Activated T-helper 1 cell treated with anti-CD3 and anti-CD28 coated beads, Interleukin-12 subunit alpha, Interleukin-12 subunit beta, Interleukin-2, Interleukin-4 antibody, amounts not matched to agents 30 ng/mL and 10 ng/mL and 1 ng/mL, durations not matched to agents 14 hours and 24 hours and 36 hours (primary cell): ENCODE data around the gene CHIC2. TPM values are rescaled to one million over a fixed set of nuclear protein-coding genes. Genes with fewer than 3 reads are reported as not detected.

ENCODE experiments used
- DNase-seq: peaks from one replicate; pipeline ENCODE4 v3.0.0; 2021; ENCODE audit warnings: low spot score
- H3K27ac Mint-ChIP-seq: one replicate; pipeline ENCODE4 v1.8.0; 2021; ENCODE audit warnings: mild to moderate bottlenecking, mixed read lengths
- H3K27me3 Mint-ChIP-seq: one replicate; pipeline ENCODE4 v1.8.0; 2022; ENCODE audit warnings: mild to moderate bottlenecking, moderate library complexity, mixed read lengths; ENCODE audit not compliant: insufficient read depth
- H3K36me3 Mint-ChIP-seq: one replicate; pipeline ENCODE4 v1.8.0; 2021; ENCODE audit warnings: low read depth, mixed read lengths
- H3K4me1 Mint-ChIP-seq: one replicate; pipeline ENCODE4 v1.8.0; 2021; ENCODE audit warnings: low read depth, mixed read lengths
- H3K4me3 Mint-ChIP-seq: one replicate; pipeline ENCODE4 v1.8.0; 2021; ENCODE audit warnings: mild to moderate bottlenecking, moderate library complexity, mixed read lengths
- H3K9me3 Mint-ChIP-seq: one replicate; pipeline ENCODE4 v1.8.0; 2021; ENCODE audit warnings: mixed read lengths
- intact Hi-C: fragments of 100-400 bp; cut with micrococcal nuclease; formaldehyde crosslinking; loops from one replicate; pipeline ENCODE4 v1.15.1; 2024
- total RNA-seq: library from RNA; stranded (reverse); gene quantifications from 2 replicates; pipeline ENCODE4 v1.2.3, GENCODE V29; 2022

The CHIC2 gene
- total RNA-seq, 1 donor from 2014 or later, result 19.1 TPM

DNA sequence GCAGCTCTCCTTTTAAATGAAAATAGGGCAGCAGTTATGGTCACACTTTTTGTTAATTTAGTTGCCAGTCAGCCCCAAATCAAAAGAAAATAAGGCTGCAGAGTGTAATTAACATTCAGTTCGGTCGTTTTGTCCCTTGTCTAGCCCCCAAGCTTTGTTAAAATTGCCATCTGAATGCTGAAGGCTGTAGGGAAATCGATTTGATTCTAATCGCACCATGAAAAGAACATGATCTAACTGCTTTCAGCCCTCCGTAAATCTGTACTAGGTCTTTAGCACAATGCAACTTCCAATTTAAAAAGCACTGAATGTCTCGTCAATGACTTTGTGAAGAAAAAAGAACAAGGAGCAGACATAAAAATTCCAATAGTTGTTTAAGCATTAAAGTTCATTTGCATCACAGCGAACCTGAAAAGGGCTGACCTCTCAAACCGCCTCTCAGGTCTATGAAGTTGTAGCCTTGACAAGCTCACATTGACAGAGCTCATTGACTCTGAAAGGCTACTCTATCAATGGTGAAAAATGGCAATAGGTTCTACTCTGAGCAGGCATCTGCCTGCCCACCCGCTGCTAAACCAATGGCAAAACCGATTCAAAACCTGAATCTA, 48.9 kb downstream of the CHIC2 start:
- no peak for DNase-seq
- no peaks in the 10 kb centered on the region for H3K27me3 Mint-ChIP-seq
- no peak overlapping the region for H3K4me3 Mint-ChIP-seq
- no peaks in the 10 kb centered on the region for H3K4me1 Mint-ChIP-seq
- peaks cover 11% of the 10 kb centered on the region for H3K36me3 Mint-ChIP-seq
- no peak overlapping the region for H3K27ac Mint-ChIP-seq
- no peaks in the 10 kb centered on the region for H3K9me3 Mint-ChIP-seq
- intact Hi-C loops, result no loop called here

DNA sequence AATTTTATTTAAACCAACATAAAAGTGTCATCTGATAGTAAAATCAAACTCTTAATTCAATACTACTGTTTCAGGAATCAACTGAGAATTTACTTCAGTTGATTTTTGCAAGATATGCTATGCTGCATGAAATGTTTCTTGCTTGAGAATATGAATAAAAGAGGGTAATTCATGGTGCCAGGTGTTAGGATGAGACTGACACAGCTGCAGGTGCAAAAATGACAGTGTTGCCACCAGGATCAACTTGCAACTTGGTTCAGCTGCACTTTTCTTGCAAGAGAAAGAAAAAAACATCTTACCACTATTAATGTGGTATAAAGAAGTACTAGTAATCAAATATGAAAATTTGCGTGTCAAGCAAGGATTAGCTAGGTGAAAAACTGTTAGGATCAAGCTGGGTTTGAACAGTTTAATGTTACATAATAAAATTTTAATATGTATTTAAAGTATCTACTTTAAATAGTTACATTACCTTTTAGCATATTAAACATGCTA, 49.7 kb downstream of the CHIC2 start:
- peaks cover 13% of the 10 kb centered on the region for H3K36me3 Mint-ChIP-seq
- H3K27ac Mint-ChIP-seq, result no peak overlapping the region
- intact Hi-C loops, result no loop called here
- no peaks in the 10 kb centered on the region for H3K4me1 Mint-ChIP-seq
- no peaks in the 10 kb centered on the region for H3K27me3 Mint-ChIP-seq
- H3K4me3 Mint-ChIP-seq, result no peak overlapping the region
- no peak for DNase-seq
- no peaks in the 10 kb centered on the region for H3K9me3 Mint-ChIP-seq

DNA sequence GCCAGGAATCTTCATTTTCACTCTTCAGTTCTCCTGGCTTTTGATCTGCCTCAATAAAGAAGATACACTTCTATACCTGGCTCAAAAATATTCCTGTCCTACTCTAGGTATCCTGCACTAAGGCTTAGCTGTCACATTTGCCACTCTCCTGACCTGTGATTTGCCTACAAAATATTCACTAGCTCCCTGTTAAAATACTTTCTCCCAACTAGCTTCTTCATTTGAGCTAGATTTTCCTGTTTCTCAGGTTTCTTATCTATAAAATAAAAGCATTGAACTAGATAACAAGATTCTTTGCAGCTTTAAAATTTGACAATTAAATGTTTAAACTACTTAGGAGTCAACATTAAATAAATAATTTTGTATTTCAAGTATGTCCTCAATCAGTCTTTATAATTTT, 53.2 kb downstream of the CHIC2 start:
- peaks cover 16% of the 10 kb centered on the region for H3K36me3 Mint-ChIP-seq
- intact Hi-C loops, result no loop called here

DNA sequence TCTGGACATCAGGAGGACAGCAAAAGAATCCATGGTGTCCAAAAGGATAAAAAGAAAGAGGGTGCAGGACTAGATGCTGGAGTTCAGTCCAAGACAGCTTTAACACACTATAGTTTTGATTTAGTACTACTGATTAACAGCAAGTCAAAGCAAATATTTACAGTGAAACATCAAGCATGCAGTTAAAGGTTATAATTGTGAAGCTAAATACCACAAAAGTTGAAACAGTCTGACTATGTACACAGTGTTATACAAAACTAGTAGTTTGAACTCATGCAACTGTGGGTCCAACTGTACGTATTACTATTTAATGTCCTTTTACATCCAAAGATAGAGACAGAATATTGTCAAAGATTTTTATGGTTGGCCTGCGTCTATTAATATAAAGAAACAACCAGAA, 57.6 kb downstream of the CHIC2 start:
- Mint-ChIP-seq H3K9me3 (peaks cover 4% of the 10 kb centered on the region), H3K27me3 (no peaks in the 10 kb centered on the region), H3K4me1 (peaks cover 14% of the 10 kb centered on the region), H3K27ac (no peak overlapping the region), H3K4me3 (no peak overlapping the region), H3K36me3 (peaks cover 12% of the 10 kb centered on the region)
- intact Hi-C loops, result loop anchor here (5.0 kb wide), 1 partner anchor 56 kb away; the partner anchor contains the start of gene CHIC2
- no peak for DNase-seq

More for the DNA sequence above, 53.2 kb downstream of the CHIC2 start:
- Mint-ChIP-seq H3K27ac (no peak overlapping the region), H3K27me3 (no peaks in the 10 kb centered on the region), H3K4me1 (no peaks in the 10 kb centered on the region), H3K9me3 (no peaks in the 10 kb centered on the region), H3K4me3 (no peak overlapping the region)
- DNase-seq, result no peak

DNA sequence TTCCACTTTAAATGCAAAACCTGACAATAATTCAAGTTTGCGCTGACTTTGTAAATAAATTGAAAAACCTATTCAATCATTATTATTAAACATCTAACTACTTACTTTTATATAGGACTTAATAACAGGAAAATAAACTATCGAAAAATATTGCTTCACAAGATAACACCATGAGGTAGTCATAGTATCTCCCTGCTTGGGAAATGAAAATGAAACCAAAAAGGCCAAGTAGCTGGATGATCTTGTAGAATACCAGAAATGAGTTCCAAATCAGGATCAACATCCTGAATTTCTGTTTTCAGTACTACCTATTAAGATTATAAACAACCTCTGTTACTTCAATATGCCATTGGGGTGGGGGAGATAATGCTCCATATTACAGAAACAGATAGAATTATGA, 58.9 kb downstream of the CHIC2 start:
- Mint-ChIP-seq H3K4me1 (peaks cover 14% of the 10 kb centered on the region), H3K4me3 (peak overlapping the region; percentile 57), H3K27me3 (no peaks in the 10 kb centered on the region), H3K9me3 (peaks cover 4% of the 10 kb centered on the region), H3K27ac (no peak overlapping the region), H3K36me3 (peaks cover 13% of the 10 kb centered on the region)
- intact Hi-C loops, result loop anchor here (5.0 kb wide), 1 partner anchor 57 kb away; the partner anchor contains the start of gene CHIC2
- DNase-seq, result no peak

DNA sequence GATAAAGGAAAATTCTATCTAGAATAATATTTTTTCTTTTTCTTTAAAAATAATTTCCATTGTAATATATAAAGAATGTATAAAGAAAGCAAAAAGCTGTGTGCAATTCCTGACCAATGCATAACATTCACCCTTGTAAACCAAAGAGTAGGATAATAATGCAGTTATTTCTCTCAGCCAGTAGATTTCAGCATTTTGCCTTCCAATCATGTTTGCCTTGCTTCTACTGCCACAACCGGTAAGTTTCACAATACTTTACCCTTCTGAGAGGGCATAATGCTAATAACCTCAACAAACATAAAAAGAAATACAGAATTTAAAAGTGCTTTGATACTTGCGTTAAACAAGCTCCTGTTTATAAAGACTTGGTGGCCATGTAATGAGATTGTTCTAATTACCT, 59.9 kb downstream of the CHIC2 start:
- intact Hi-C loops, result no loop called here
- no peaks in the 10 kb centered on the region for H3K27me3 Mint-ChIP-seq
- peaks cover 14% of the 10 kb centered on the region for H3K4me1 Mint-ChIP-seq
- H3K27ac Mint-ChIP-seq, result no peak overlapping the region
- H3K9me3 Mint-ChIP-seq, result peaks cover 4% of the 10 kb centered on the region
- DNase-seq, result no peak
- no peak overlapping the region for H3K4me3 Mint-ChIP-seq
- H3K36me3 Mint-ChIP-seq, result peaks cover 11% of the 10 kb centered on the region

DNA sequence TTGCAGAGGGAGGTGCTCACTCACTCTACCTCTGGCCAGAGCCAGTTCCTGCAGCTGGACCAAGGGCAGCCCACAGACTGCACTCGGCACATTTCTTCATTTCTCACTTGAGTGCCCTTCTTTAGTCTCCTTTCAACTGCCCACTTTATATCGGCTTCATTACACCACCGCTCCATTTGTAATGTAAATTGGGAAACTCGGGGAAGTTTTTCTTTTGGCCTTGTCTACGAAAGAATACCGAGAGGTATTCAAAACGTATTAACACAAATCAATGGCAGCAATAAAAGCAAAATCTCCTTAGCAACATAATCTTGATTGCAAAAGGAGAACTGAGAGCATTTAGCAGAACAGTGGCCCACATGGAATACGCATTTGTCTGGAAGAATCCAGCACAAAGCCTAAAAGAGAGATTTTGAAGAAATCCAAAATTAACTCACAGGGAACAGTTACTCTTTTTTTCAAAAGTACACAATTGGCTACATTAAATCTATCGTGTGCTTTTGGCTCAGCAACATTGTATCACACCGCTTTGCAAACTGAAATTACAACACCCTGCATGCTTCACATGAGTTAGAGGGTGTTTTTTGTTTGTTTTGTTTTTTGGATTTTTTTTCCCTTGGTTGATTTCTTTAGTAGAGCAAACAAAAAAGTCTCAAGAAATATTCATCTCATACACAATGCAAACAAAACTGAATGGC, 62.6 kb downstream of the CHIC2 start:
- Mint-ChIP-seq H3K27me3 (no peaks in the 10 kb centered on the region), H3K4me1 (peaks cover 14% of the 10 kb centered on the region), H3K4me3 (no peak overlapping the region), H3K9me3 (peaks cover 4% of the 10 kb centered on the region), H3K36me3 (peaks cover 9% of the 10 kb centered on the region), H3K27ac (no peak overlapping the region)
- no peak for DNase-seq
- intact Hi-C loops, result no loop called here

DNA sequence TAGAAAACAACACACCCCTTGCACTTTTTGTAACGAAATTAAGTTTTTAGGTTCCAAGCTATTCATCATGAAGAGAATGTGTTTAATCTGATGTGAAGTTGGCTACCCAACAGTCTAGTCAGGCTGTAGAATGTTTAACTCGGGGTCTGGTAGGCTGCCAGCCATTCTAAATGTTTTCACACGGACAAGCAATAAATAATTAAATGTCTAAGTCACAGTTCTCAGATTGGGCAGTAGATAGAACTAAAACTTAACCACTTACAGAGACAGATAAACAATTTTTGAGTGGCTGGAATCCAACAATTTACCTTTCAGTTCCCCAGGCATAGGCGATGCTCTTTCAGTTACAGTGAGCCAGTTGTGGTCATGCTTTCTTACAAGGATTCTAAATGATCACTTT, 66.5 kb downstream of the CHIC2 start:
- Mint-ChIP-seq H3K36me3 (peaks cover 5% of the 10 kb centered on the region), H3K27me3 (no peaks in the 10 kb centered on the region)

DNA sequence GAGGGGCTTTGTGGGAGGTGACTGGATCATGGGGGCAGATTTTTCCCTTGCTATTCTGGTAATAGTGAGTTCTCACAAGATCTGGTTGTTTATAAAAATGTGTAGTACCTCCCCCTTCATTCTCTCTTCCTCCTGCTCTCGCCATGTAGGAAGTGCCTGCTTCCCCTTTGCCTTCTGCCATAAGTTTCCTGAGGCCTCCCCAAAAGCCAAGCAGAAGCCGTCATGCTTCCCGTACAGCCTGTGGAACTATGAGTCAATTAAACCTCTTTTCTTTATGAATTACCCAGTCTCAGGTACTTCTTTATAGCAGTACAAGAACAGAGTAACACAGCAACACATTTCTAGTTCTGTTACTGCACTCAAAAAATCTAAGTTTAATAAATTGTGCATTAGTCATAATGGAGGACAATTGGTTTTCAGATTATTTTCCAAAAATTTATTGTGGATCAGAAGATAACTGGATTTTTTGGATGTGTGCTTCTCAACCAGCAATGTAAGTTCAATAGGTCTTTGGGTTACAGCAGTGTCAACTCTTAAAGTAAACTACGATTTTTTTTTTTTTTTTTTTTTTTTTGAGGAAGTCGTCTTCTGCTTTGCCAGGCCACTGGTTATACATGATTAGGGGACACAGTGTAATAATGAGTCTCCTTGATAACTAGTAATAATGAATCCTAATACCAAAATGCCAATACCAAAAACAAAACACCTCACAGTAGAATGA, 69.9 kb downstream of the CHIC2 start:
- DNase-seq, result no peak
- Mint-ChIP-seq H3K27me3 (no peaks in the 10 kb centered on the region), H3K27ac (no peak overlapping the region), H3K4me1 (no peaks in the 10 kb centered on the region), H3K36me3 (peaks cover 1% of the 10 kb centered on the region), H3K4me3 (no peak overlapping the region), H3K9me3 (no peaks in the 10 kb centered on the region)
- intact Hi-C loops, result no loop called here

More for the DNA sequence above, 66.5 kb downstream of the CHIC2 start:
- Mint-ChIP-seq H3K27ac (no peak overlapping the region), H3K4me1 (no peaks in the 10 kb centered on the region), H3K4me3 (no peak overlapping the region), H3K9me3 (no peaks in the 10 kb centered on the region)
- DNase-seq, result no peak
- intact Hi-C loops, result no loop called here

DNA sequence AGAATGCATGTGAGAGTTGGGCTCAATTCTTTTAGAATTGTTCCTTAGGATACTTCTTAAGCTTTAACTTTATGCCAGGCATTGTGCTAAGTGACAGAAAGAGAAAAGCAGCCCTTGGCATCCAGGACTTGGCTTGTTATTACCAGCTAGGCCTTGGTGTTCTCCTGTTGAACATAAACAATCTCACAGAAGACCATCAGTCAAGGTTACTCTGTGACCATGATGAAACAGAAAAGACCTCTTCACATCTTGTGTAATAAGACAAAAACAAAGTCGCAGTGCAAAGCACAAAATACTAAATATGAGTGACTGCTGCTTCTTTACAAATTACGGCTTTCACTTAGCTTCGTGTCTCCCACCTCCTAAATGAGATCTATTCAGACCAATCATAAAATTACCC, 71.6 kb downstream of the CHIC2 start:
- no peaks in the 10 kb centered on the region for H3K27me3 Mint-ChIP-seq
- no peaks in the 10 kb centered on the region for H3K9me3 Mint-ChIP-seq
- no peaks in the 10 kb centered on the region for H3K36me3 Mint-ChIP-seq
- intact Hi-C loops, result no loop called here
- no peak overlapping the region for H3K27ac Mint-ChIP-seq
- no peak overlapping the region for H3K4me3 Mint-ChIP-seq
- no peaks in the 10 kb centered on the region for H3K4me1 Mint-ChIP-seq
- no peak for DNase-seq

DNA sequence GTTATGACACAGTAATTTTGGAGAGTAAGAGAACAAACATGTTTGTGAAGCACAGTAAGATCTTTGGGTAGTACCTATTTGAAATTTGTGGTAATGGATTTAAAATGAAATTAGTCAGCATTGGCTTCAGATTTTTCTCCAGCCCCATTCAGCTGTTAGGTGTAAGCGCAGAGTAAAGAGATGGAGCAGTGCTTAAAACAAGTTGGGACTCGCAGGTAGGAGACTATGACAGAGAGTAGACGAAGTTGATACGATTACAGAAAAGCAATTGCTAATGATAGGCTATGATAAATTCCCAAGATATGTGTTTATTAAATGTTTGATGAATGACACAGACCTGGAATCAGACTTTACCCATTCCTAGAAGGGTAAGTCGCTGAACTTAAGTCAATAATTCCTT, 72.6 kb downstream of the CHIC2 start:
- intact Hi-C loops, result no loop called here
- Mint-ChIP-seq H3K27me3 (no peaks in the 10 kb centered on the region), H3K36me3 (no peaks in the 10 kb centered on the region), H3K4me1 (no peaks in the 10 kb centered on the region), H3K9me3 (no peaks in the 10 kb centered on the region), H3K27ac (no peak overlapping the region), H3K4me3 (no peak overlapping the region)
- DNase-seq, result no peak

DNA sequence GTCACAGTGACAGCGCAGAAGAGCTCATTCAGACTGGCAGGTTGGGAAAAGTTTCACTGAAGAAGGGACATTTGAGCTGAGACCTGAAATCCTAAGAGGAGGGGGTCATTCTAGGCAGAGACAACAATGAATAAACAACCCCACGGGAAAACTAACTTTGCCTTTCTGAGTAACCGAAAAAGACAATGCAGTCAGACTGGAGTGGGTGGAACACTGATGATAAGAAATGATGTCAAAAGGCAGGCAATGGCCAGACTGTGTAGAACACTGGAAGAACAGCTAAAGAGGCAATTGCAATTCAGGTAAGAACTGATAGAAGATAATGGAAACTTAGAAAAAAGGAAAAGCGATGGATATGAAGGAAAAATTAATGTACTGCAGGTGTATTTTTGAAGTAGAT, 73.8 kb downstream of the CHIC2 start:
- Mint-ChIP-seq H3K9me3 (no peaks in the 10 kb centered on the region), H3K4me3 (no peak overlapping the region), H3K27ac (no peak overlapping the region), H3K4me1 (no peaks in the 10 kb centered on the region), H3K36me3 (no peaks in the 10 kb centered on the region), H3K27me3 (no peaks in the 10 kb centered on the region)
- DNase-seq, result no peak
- intact Hi-C loops, result no loop called here

DNA sequence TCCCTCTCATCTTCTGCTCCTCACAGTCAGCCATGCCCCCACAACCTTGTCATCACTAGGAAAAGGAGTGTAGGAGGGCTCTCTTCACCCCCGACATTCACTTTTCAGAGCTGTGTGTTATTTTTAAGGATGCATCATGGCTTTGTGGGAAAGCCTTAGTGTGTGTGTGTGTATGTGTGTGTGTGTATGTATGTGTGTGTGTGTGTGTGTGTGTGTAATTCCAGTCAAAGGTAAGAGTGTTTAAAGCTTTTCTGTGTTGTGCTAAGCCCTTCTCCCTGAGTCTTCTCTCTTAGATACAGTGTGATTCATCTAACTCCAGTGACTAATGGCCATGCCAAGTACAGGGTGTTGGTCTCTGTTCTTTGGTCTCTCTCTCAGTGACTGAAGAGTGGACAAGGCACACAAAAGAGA, 76.6 kb downstream of the CHIC2 start:
- Mint-ChIP-seq H3K36me3 (no peaks in the 10 kb centered on the region), H3K4me1 (no peaks in the 10 kb centered on the region), H3K27ac (no peak overlapping the region), H3K27me3 (no peaks in the 10 kb centered on the region), H3K4me3 (no peak overlapping the region), H3K9me3 (no peaks in the 10 kb centered on the region)
- no peak for DNase-seq
- intact Hi-C loops, result no loop called here
